Body of pancreas (tissue), 4 donors: ENCODE results near the gene PRR12. TPM values are rescaled to one million over a fixed set of nuclear protein-coding genes. Genes with fewer than 3 reads are reported as not detected.

ENCODE experiments used
- ATAC-seq: fragments of 150-250 bp; one replicate; pipeline ENCODE4 v1.9.1; 2016
- DNase-seq, 4 donors: peaks; one replicate each; pipeline ENCODE4 v3.0.0-alpha.2; 2019
- H3K27ac ChIP-seq, 4 donors: fragments of 200-600 bp; sonication (generic); 1 replicate in 3 of 4; 2 replicates in 1 of 4; pipeline versions ENCODE4 v1.5.1 to v1.6.1; 2016 to 2019; ENCODE audit warnings: mild to moderate bottlenecking in 1 of 4, mixed read lengths in 1 of 4, moderate library complexity in 1 of 4
- H3K27me3 ChIP-seq, 2 donors: fragments of 200-600 bp; sonication (generic); one replicate each; pipeline ENCODE4 v1.6.0; 2016; ENCODE audit warnings: mild to moderate bottlenecking in 1 of 2
- H3K36me3 ChIP-seq, 2 donors: fragments of 200-600 bp; sonication (generic); replicated peaks in 1 of 2; 2 replicates each; pipeline ENCODE4 v1.5.1; 2016; ENCODE audit warnings: low read depth in 2 of 2; ENCODE audit not compliant: insufficient read depth in 1 of 2
- H3K4me1 ChIP-seq: fragments of 200-600 bp; sonication (generic); one replicate; pipeline ENCODE4 v1.6.0; 2016
- H3K4me3 ChIP-seq, 2 donors: fragments of 200-600 bp; sonication (generic); 1 replicate in 1 of 2; 2 replicates in 1 of 2; pipeline ENCODE4 v1.5.1; 2016 to 2019
- H3K9me3 ChIP-seq, 3 donors: fragments of 200-600 bp; sonication (generic); 1 replicate in 2 of 3; 2 replicates in 1 of 3; pipeline ENCODE4 v1.5.1; 2016
- POLR2A ChIP-seq, 3 donors: fragments of 450-650 bp; IDR thresholded peaks; one replicate each; pipeline ENCODE4 v1.6.1; 2016; ENCODE audit warnings: antibody characterized with exemption in 3 of 3, mild to moderate bottlenecking in 2 of 3
- WGBS, 2 donors: methylation state at CpG; one replicate each; pipeline ENCODE4 v1.1.5; 2017; 5-methylcytosine and 5-hydroxymethylcytosine counted together
- intact Hi-C: fragments of 100-400 bp; cut with DNase I; formaldehyde crosslinking; loops from one replicate; pipeline ENCODE4 v1.15.1; 2023
- total RNA-seq, 2 donors: library from RNA; depleted of rRNA; stranded (reverse); fragments of >200 nt; gene quantifications; one replicate each; pipeline ENCODE4 v1.1.0, GENCODE V29; 2016
- TF ChIP-seq, protein P1 (sequence below), 7 experiments: fragments of 450-650 bp in 4 of 7; fragments of 200-600 bp in 3 of 7; sonication (generic) in 3 of 7; IDR thresholded peaks; one replicate each; pipeline ENCODE4 v1.5.1; 2016 to 2019; ENCODE audit warnings: antibody characterized with exemption in 7 of 7

PRR12 gene
- total RNA-seq, 2 donors from 2014 or later, result 8.0 to 23.4 TPM

DNA sequence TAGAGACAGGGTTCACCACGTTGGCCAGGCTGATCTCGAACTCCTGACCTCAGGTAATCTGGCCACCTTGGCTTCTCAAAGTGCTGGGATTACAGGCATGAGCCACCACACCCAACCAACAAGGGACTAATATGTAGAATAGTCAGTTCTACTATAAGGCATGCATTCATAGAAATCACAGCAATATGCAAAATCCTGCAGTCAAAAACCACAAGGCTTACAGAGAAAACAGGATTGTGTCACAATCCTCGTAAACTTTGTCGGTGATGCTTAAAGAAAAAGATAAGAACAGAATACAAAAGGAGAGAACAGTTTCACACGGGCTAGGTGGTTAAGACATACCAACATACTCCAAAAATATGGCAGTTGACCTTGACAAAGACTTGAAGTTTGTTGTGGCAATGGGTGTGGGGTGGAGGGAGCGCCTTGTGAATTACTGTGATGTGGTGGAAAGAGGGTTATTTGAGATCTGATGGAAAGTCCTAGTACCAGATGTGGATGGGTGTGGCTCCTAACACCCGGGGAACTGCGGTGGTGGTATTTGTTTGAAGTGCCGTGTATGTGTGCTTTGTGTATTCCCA lies 23.0 kb upstream of the PRR12 start:
- TF ChIP-seq POLR2A (IDR thresholded peaks at IDR 0.05), result no peak
- TF ChIP-seq, protein P1, sequence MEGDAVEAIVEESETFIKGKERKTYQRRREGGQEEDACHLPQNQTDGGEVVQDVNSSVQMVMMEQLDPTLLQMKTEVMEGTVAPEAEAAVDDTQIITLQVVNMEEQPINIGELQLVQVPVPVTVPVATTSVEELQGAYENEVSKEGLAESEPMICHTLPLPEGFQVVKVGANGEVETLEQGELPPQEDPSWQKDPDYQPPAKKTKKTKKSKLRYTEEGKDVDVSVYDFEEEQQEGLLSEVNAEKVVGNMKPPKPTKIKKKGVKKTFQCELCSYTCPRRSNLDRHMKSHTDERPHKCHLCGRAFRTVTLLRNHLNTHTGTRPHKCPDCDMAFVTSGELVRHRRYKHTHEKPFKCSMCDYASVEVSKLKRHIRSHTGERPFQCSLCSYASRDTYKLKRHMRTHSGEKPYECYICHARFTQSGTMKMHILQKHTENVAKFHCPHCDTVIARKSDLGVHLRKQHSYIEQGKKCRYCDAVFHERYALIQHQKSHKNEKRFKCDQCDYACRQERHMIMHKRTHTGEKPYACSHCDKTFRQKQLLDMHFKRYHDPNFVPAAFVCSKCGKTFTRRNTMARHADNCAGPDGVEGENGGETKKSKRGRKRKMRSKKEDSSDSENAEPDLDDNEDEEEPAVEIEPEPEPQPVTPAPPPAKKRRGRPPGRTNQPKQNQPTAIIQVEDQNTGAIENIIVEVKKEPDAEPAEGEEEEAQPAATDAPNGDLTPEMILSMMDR (IDR thresholded peaks at IDR 0.05), result no peak
- intact Hi-C loops, result no loop called here
- Histone ChIP-seq H3K27ac (peak overlapping the region in 3 of 4 donors; percentile 18 to 65 (median 22)), H3K9me3 (no peaks in the 10 kb centered on the region), H3K36me3 (no peaks in the 10 kb centered on the region), H3K4me1 (peaks cover 64% of the 10 kb centered on the region), H3K27me3 (no peaks in the 10 kb centered on the region), H3K4me3 (no peak overlapping the region)
- no peak for ATAC-seq
- WGBS, 2 donors, result 39 to 45% methylated on average over 9 of the region's 9 CpGs
- DNase-seq, result no peak

DNA sequence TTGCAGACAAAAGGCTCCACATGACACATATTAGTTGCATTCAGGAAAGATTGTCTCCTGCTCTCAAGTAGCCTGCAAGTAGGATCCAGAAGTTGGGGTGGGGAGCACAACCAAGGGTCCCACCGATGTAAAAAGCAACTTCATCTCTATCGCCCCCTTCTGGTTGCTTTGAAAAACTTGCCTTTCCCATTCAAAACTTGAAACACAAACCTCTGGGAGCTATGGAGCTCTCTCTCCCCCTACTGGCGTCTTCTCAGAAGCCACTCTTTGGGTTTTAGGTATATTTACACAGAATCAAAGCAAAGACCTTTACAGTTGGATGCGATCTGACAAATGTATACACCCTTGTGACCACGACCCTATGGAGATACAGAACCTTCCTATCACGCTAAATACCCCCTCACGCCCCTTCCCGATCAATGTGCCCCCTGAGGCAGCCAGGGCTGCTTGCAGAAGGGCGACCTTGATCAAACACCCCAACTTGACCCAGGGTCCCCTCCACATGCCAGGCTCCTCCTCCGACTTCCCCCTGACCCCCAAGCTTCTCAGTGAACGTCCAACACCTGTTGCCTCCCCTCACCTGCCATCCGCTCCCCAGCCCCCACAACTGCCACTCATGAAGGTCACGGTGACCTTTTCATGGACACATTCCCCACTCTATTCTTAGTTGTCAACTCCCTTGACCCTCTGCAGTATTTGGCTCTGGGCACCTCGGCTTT lies 20.7 kb upstream of the PRR12 start:
- DNase-seq (peak; percentile 74 to 85 (median 76)), ATAC-seq (peak; percentile 91)
- Histone ChIP-seq H3K36me3 (no peaks in the 10 kb centered on the region), H3K4me1 (peaks cover 41% of the 10 kb centered on the region), H3K4me3 (no peak overlapping the region), H3K9me3 (no peaks in the 10 kb centered on the region), H3K27me3 (no peaks in the 10 kb centered on the region), H3K27ac (peak overlapping the region in 1 of 4 donors; percentile 32)
- TF ChIP-seq POLR2A (IDR thresholded peaks at IDR 0.05), result no peak
- TF ChIP-seq, protein P1 (IDR thresholded peaks at IDR 0.05), result peak; percentile 98 to 100 (median 99)
- whole genome bisulfite sequencing, 2 donors, result 15% methylated on average over 14 of the region's 14 CpGs
- intact Hi-C loops, result no loop called here

DNA sequence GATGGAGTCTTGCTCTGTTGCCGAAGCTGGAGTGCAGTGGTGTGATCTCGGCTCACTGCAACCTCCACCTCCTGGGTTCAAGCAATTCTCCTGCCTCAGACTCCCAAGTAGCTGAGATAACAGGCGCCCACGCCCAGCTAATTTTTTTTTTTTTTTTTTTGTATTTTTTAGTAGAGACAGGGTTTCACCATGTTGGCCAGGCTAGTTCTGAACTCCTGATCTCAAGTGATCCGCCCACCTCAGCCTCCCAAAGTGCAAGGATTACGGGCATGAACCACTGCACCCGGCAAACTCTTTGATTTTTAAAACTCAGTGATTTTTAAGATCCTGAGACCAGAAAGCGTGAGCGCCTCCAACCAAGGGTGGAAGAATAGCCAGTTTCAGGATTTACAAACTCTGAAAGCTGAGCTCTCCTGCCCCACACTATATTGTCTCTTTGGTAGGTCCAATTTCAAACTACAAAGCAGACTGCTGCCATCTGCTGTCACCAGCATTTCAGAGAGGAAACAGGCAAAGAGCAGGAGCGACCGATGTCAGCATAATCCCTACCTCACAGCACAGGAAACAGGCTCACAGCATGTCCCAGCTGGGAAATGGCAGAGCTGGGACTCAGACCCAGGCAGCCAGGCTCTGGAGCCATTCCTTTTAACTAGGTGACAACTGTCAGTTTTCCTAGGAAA lies 19.8 kb upstream of the PRR12 start:
- no peak for TF ChIP-seq POLR2A (IDR thresholded peaks at IDR 0.05)
- TF ChIP-seq, protein P1 (IDR thresholded peaks at IDR 0.05), result peak in 1 of 7 experiments; percentile 9
- intact Hi-C loops, result no loop called here
- Histone ChIP-seq H3K36me3 (no peaks in the 10 kb centered on the region), H3K4me3 (no peak overlapping the region), H3K27me3 (no peaks in the 10 kb centered on the region), H3K4me1 (peaks cover 37% of the 10 kb centered on the region), H3K27ac (no peak overlapping the region), H3K9me3 (no peaks in the 10 kb centered on the region)
- WGBS, 2 donors, result 73 to 77% methylated on average over 11 of the region's 11 CpGs
- ATAC-seq (no peak), DNase-seq (peak in 1 of 4 donors; percentile 32)

DNA sequence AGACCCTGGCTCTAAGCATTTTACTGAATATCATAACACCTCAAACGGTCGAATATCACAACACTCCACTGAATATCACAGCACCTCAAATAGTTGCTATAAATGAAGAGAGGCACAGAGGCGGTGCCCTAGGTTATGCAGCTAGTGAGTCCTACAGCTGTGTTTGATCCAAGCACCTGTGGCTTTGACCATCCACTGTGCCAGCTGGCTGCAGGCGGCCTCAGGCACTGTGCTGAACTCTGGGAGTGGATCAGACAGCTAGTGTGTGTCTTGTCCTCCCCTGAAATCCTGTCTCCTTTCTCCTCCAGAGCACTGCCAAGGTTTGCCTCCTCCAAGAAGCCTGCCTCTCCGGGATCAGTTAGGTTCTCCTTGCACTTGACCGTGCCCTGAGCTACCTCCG lies 18.0 kb upstream of the PRR12 start:
- no peak for ATAC-seq
- Histone ChIP-seq H3K27me3 (no peaks in the 10 kb centered on the region), H3K4me3 (no peak overlapping the region), H3K9me3 (no peaks in the 10 kb centered on the region), H3K27ac (no peak overlapping the region), H3K4me1 (peaks cover 29% of the 10 kb centered on the region), H3K36me3 (no peaks in the 10 kb centered on the region)
- TF ChIP-seq POLR2A (IDR thresholded peaks at IDR 0.05), result no peak
- intact Hi-C loops, result no loop called here
- WGBS, 2 donors, result 67 to 77% methylated on average over 7 of the region's 7 CpGs
- DNase-seq, result peak in 1 of 4 donors; percentile 31

DNA sequence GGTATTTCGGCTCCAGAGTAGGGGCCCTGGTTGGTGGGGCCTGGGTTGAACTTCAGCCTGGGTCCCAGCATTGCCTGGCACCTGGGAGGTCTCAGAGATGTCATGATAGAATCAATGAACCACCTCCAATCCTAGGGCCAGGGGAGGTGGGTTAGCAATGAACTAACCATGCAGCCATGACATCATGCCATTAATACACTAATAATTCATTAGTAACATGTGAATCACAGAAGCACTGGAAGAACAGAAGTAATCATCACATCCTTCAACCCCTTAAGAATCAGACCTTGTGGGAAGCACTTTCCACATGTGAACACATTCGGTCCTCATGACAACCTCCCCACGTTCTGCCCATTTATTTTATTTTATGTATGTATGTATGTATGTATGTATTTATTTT lies 17.6 kb upstream of the PRR12 start:
- Histone ChIP-seq H3K4me1 (peaks cover 25% of the 10 kb centered on the region), H3K27me3 (no peaks in the 10 kb centered on the region), H3K36me3 (no peaks in the 10 kb centered on the region), H3K9me3 (no peaks in the 10 kb centered on the region), H3K4me3 (no peak overlapping the region), H3K27ac (no peak overlapping the region)
- 71 to 76% methylated on average over 3 of the region's 3 CpGs for WGBS, 2 donors
- ATAC-seq (no peak), DNase-seq (no peak)
- TF ChIP-seq POLR2A (IDR thresholded peaks at IDR 0.05), result no peak
- TF ChIP-seq, protein P1 (IDR thresholded peaks at IDR 0.05), result no peak
- intact Hi-C loops, result no loop called here
